ENCODE measurements around the gene INSIG2.

GRCh38 chr2:118110310-118110709, 22.0 kb downstream of the INSIG2 start:
- TF ChIP-seq CTCF (IDR thresholded peaks at IDR 0.05): no peak
- no peak for TF ChIP-seq POLR2A (IDR thresholded peaks at IDR 0.05; ENCODE audit: low read depth)
- TF ChIP-seq EP300 (IDR thresholded peaks at IDR 0.05): no peak
